ENCODE results near the gene ATMIN. TPM values are rescaled to one million over a fixed set of nuclear protein-coding genes. Genes with fewer than 3 reads are reported as not detected.

ATMIN gene
- total RNA-seq, 1 experiment from 2014 or later: 35.2 TPM

DNA sequence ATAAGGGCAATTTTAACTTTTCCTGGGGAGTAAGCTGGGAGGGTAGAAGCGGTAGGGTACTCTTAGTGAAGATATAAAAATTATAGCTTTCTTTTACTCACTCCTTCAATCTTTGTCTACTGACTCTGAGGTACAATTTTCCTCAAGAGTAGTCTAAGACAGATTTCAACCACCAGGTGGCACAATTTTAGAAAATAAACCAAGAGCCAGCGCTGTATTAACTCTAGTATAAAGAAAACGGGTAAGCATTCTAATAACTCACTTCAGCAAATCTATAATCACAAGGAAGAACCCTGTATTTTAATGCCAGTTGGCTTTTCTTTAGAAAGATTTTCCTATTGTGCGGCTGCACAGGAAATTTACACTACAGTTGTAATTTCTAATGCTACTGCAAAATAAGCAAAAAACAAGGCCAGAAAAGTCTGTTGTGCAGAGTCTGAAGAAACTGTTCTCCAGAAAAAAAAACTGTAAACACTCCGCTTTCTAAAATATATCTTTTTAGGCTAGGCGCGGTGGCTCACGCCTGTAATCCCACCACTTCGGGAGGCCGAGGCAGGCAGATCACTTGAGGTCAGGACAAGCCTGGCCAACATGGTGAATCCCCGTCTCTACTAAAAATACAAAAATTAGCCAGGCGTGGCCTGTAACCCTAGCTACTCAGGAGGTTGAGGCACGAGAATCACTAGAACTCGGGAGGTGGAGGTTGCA, 30.8 kb upstream of the ATMIN start:
- peak; percentile 41 for DNase-seq (ENCODE audit: low read depth)

DNA sequence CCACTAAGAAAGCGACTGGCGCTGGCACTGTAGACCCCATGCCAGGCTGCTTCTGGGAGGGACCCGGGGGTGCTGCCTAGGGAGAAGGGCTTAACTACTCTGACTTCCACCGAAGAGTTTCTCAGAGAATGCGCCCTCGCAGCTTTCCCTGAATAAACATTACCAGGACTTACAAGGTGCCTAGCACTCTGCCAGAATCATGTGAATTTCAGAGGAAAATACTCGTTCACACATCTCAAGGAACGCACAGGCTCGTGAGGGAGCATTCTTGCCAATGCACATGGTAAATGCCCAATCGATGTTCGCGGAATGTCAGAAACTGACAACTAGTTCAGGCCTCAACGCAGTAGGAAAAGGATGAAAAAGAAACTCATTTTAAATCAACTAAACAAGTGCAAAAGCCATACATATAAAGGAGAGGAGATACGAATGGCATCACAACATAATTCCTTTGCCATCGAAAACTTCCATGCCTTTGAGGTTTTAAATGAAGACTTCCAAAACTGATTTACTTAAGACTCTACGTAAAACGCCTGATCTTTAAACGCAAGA, 30.0 kb upstream of the ATMIN start:
- no peak for DNase-seq (ENCODE audit: low read depth)

DNA sequence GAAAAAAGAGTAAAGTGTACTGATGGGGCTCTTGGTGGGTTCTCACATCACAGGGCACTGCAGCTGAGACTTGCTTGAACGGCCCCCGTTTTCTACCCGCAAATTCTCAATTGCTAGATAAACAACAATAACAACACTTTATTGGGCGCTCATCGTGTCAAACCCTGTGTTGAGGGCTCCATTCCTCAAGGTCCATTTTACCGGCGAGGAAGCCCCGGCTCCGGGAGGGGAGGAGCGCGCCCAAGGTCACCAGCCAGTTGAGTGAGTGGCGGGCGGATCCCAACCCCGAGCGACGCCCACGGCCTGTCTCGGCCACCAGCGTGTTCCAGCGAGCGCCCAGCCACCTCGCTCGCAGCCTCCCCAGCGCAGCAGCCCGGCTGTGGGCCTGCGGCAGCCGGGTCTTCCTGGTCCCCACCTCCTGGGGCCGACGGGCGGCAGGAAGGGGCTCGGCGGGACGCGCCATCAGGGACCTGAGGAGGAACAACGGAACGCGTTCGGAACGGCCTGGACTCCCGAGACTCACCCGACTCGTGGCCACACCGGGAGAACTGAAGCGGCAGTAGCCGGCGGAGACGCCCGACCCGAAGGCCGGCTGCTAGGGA, 29.3 kb upstream of the ATMIN start:
- no peak for DNase-seq (ENCODE audit: low read depth)

DNA sequence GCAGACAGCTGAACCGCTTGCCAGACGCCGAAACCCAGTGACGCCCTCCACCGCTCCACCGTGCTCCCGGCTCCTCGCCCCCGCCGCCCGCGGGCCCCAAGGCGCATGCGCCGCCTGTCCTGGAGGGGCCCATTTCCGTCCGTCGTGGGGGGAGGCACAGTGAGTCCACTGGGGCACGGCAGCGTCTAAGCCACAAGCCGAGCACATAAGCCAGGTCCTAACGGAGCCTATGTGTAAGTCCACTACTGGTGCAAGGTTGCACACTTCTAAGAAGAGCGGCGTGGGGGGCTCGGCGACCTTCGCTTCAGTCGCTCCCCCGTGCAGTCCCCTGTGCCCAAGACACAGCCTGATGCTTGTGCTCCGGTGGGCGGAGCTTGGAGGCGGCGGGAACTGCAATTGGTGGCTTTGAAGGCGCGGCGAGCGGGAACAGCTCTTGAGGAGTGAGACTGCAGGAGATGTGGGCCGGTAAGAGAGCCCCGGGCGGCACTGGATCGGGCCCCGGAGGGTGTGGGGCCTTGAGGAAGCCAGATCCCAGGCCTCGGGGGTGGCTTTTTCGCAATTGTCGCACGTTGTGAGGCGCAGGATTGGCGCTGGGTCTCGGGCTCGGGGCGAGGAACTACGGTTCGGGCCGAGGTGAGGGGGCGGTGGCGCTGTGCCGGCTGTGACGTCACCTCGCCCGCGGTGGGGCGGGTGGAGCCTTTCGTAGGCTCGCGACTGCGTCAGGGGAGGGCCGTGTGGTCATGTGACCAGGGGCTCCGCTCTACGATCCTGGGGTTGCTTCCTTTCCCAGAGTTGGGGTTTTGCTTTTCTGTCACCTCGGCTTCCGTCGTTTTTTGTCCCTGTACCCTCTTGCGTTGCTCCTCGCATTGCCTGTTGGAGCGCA, 28.6 kb upstream of the ATMIN start, which contains the start of the genes CENPN and CMC2:
CENPN (plus strand) TSS at position 402 of the 883 bp plus-strand sequence. CDS start 4,726 bp downstream, outside the sequence.
CMC2 (minus strand) TSS at position 73 of the 883 bp plus-strand sequence. CDS start 9,491 bp downstream, outside the sequence.
- peak; percentile 96 for DNase-seq (ENCODE audit: low read depth)

DNA sequence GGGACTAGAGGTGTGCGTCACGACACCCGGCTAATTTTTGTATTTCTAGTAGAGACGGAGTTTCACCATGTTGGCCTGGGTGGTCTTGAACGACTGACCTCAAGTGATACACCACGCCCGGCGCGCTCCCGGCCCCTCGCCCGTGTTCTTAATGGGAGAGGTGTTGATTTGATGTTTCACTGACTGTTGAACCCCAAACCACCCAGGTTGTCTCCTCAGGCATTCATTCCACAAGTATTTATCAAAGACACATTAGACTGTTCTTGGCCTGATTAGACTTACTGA, 27.2 kb upstream of the ATMIN start:
- no peak for DNase-seq (ENCODE audit: low read depth)

DNA sequence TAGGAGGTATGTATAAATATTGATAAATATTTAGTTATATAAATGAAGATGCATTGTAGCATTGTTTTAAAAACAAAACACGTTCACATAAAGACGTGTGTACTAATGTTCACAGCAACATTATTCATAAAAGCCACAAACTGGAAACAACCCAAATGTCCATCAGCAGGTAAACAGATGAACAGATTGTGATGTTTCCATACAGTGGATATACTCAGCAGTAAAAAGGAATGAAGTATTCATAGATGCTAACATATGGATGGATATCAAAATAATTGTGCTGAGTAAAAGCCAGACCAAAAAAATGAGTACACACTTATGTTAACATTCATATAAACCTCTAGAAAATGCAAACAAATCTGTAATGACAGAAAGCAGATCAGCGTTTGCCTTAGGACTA, 22.7 kb upstream of the ATMIN start:
- no peak for DNase-seq (ENCODE audit: low read depth)

DNA sequence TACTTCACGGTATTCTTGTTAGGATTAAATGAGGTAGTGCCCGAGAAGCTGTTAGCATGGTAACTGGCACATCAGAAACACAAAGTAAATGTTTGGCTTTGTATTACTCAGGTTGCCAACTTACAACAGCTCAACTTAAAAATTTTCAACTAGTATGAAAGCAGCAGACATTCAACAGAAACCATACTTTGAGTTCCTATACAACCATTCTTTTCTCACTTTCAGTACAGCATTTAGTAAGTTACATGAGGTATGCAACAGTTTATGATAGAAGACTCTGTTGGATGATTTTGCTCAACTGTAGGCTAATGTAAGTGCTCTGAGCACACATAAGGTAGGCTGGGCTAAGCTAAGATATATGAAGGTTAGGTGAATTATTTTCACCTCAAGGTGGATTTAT, 21.0 kb upstream of the ATMIN start:
- DNase-seq (ENCODE audit: low read depth): no peak

DNA sequence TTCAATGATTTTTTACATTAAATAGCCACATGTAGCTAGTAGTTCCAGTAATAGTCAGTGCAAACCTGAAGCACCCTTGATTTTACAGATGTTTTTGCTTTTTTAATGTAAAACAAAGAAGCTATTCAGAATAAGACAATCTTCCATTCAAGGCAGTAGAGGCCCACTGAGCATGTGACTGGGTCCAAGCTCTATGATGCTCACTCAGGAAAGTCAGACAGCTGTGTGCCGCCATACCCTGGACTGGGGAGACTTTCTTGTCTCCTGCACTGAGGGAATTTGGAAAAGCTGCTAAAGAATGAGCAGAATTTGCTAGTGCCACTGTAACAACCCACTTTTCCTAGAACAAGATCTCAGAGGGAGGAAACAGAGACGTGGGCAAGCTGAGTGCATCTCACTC, 17.1 kb upstream of the ATMIN start:
- no peak for DNase-seq (ENCODE audit: low read depth)

DNA sequence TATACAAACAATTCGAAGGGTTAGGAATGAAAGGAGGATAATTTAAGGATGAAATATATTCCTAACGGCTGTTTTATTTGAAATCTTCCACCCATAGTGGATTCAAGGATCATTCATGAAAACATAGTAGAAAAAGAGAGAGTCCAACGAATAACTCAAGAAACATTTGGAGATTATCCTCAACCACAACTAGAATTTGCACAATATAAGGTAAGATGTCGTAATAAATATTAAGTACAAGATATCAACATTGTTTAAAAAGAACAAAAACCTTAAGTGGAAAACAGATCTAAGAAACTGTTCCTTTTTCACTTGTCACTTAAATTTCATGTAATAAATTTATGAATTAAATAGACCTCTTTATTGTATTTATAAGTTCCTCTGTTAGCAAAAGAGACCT, 9.2 kb upstream of the ATMIN start:
- no peak for DNase-seq (ENCODE audit: low read depth)

DNA sequence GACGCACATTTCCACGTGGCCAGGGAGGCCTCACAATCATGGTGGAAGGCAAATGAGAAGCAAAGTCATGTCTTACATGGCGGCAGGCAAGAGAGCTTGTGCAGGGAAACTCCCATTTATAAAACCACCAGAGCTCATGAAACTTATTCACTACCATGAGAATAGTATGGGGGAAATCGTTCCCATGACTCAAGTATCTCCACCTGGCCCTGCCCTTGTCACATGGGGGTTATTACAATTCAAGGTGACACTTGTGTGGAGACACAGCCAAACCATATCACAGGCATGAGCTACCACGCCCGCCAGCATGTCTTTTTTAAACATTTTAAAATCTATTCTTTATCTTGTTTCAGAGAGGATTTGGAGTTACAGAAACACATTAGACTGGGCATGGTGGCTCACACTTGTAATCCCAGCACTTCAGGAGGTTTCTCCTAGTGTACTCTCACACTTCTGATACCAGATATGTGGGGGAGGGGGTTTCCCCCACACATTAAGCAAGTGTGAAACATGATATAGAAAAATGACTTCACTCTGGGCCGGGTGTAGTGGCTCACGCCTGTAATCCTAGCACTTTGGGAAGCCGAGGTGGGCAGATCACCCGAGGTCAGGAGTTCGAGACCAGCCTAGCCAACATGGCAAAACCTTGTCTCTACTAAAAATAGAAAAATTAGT, 5.6 kb upstream of the ATMIN start:
- DNase-seq (ENCODE audit: low read depth): no peak

DNA sequence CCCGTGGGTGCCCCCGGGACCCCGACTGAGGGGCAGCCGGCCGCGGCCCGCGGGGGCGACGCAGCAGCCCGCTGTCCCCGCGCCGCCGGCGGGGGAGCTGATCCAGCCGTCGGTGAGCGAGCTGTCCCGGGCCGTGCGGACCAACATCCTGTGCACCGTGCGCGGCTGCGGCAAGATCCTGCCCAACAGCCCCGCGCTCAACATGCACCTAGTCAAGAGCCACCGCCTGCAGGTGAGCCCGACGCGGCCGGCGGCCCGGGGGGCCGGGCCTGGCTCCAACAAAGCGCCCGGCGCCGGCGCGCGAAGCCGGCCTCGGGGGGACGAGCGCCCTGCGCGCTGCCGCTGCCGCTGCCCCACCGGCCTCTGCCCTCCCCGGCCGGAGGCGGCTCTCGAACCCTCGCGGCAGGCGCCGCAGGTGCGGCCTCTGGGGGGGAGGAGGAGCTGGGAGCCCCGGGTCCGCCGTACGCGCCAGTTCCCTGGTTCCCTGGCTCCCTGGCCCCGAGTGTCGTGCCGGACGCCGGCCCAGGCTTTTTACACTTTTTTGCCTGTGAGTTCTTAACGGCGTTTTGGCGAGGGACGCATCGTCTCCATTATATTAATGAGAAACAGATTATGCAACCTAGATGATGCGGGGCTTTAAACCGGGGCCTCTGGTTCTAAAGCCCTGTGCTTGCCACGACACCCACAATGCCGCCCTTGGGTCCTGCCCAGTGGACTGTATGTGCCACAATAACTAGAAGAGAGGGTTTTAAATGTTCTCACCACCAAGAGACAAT, 521 bp downstream of the ATMIN start:
- no peak for DNase-seq (ENCODE audit: low read depth)

DNA sequence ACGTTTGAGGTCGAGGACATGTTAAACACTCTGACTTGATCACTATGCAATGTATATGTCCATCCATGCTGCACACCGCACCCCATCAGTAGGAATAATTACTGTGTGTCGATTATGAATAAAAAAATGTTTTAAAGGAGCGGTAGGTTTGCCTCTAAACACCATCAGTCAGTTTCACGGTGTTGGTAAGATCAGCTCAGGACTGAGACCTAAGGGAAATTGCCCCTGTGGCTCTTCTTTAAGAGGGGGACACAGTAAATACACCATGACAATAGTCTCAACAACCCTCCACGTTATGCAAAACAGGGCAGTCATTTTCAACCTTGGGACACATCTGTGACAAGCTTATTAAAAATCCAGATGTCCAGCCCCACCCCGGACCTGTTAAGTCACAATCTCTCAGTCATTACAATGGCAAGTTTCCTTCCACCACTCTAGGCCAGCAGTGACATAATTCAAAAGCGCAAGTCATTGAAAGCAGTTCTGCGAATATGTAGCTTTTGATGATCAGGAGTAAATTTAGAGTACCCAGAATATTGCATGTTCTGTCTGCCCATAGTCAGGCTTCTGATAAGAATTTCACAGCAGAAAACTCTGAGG, 1.2 kb downstream of the ATMIN start:
- no peak for DNase-seq (ENCODE audit: low read depth)

DNA sequence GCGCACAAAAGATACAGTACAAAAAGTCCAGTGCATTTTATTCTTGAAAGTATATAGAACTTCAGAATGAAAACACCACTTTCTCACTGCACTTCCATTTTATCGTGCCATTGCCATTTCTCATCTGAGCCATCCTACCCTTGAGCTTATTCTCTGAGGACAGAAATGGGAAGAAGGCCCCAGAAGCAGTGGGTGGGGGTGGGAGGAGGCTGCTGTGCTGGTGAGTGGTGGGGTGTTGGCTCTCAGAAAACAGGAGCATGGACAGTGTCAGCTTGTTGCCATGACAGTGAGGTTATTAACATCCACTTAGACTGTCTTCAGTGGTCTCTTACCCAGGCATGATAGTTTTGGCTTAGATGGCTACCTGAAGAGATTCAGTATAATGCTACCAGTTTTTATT, 4.5 kb downstream of the ATMIN start:
- DNase-seq (ENCODE audit: low read depth): no peak

DNA sequence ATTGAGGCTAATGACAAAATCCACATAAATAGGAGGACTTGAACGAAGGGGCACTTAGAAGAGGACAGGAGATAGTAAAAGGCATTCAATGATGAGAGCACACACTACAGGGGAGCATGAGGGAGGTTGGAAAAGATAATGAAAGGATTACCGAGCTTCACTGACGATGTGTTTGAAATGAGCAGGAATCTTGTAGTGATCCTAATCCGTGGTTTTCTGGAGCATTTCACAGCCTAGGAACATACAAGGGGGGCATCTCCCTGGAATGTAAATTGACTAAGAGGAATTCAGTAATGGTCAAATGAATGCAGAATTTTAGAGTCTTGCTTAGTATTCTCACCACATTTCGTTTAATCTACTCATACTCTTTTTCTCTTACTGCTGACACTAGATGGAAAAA, 5.2 kb downstream of the ATMIN start:
- no peak for DNase-seq (ENCODE audit: low read depth)

DNA sequence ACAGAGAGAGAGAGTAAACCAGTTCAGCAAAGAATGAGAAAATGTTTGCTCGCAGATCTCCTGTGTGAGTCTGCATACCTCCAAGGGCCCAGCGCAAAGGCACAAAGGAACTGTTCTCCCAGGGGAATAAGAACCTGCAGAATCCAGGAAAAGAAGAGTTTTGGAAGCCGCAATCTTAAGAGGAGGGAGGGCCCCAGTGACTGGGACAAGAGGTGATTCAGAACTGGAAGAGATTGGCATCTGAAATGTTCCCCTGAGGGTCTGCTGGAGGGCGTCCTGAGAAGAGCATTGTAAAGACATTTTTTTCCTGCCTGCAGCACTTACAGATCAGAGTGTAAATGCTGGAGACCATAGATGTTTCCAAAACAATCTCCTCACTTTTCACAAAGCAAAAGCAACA, 6.1 kb downstream of the ATMIN start:
- no peak for DNase-seq (ENCODE audit: low read depth)

DNA sequence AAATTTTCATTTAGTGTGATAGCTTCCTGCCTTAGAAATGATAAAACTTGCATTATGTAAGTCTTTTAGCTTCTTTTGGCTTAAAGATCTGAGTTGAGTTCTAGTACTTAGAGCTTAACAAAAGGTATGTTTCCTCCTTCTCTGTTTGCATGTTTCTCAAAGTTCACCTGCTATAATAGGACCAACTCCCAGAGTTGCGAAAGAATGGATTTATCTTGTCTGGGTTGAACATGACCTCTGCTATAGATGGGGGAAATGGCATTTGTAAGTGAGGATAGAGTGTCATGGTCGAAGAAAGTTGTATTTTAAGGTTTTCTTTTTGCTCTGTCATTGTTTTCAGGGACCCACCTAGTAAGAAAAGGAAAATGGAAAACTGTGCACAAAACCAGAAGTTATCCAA, 7.2 kb downstream of the ATMIN start:
- DNase-seq (ENCODE audit: low read depth): no peak

DNA sequence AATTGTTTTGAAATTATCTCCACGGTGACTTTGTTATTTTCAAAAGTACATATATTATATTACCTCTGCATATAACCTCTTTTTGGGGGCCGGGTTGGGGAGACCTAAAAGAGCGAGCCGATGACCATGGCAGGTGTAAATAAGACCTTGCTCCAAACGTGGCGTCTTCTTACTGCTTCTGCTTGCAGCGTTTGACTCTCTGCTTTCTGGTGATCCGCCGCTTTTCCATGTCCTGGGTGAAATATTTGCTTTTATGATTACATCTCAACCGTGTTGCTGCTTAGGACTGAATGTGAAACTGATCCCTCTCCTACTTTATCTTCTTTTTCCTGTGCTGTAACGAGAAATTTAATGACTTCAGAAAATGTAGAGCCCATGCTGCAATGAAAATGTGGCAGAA, 18.1 kb downstream of the ATMIN start:
- no peak for DNase-seq (ENCODE audit: low read depth)

DNA sequence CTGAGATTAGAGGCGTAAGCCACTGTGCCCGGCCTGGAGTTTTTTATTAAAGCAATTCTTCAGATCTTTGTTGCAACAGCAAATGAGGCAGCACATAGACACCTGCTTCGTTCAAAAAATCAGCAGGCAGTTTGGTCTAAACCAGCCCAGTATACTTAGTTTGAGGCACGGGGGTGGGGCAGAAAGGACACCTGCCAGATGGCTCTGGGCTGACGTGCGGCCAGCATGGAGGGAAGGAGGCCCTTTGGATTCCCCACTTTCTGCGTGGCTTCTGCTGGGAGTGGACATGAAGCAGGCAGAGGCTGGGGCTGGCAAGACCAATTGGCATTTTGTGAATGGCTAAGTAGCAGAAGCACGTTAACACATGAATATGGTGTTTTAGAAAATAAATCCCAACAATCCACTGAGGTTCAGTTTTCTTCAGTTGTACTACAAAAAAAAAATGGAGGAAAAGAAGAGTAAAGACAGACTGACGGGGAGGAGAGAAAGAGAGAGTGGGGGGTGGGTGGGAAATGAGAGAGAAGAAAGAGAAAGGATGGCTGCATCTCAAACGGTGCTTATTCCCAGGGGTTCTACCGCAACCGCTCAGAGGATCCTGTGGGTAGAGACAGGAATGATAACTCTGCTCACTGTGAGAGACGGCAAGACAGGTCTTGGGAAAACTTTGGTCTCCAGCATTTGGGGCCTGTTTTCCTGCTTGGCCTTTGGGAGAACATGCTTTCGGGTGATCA, 25.1 kb downstream of the ATMIN start:
- no peak for DNase-seq (ENCODE audit: low read depth)

DNA sequence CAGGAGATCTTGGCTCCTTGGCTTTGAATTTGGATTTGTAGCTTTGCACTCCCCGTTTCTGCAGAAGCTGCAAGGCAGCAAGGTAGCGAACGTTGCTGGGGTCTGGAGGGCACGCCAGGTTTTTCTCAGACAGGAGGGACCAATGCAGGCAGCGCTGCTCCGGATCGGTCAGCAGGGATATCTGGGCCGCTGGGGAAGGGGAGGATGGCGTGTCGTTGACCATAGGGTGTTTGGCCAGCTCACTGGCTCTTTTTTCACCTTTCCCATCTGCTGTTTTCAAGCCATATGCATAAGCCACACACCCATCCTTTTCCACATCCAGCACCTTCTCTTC, 25.6 kb downstream of the ATMIN start:
- DNase-seq (ENCODE audit: low read depth): no peak

Data from HT1080 (cell line).